Measurements from ENCODE around the gene SRMS.

DNA sequence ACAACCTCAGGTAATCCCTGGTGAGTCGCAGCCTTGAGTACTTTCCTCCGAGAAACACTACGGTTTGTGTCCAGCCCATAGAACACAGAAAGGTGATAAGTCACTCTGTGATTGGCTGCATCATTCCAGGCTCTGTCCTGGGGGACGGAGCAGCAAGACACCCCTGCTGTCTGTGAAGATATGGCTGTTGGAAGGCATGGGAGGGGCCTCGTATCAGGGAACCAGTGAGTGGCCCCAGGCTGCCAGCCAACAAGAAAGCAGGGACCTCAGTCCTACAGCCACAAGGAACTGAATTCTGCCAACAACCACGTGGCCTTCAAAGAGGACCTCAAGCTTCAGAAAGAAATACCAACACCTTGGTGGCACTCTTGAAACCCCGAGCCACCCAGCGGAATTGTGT, 42.3 kb downstream of the SRMS start:
- TF ChIP-seq, protein P1, sequence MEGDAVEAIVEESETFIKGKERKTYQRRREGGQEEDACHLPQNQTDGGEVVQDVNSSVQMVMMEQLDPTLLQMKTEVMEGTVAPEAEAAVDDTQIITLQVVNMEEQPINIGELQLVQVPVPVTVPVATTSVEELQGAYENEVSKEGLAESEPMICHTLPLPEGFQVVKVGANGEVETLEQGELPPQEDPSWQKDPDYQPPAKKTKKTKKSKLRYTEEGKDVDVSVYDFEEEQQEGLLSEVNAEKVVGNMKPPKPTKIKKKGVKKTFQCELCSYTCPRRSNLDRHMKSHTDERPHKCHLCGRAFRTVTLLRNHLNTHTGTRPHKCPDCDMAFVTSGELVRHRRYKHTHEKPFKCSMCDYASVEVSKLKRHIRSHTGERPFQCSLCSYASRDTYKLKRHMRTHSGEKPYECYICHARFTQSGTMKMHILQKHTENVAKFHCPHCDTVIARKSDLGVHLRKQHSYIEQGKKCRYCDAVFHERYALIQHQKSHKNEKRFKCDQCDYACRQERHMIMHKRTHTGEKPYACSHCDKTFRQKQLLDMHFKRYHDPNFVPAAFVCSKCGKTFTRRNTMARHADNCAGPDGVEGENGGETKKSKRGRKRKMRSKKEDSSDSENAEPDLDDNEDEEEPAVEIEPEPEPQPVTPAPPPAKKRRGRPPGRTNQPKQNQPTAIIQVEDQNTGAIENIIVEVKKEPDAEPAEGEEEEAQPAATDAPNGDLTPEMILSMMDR (IDR thresholded peaks at IDR 0.05): no peak
- TF ChIP-seq POLR2A (IDR thresholded peaks at IDR 0.05): no peak
